Measurements from ENCODE around the gene MLLT6. TPM values are rescaled to one million over a fixed set of nuclear protein-coding genes. Genes with fewer than 3 reads are reported as not detected.
A peak's percentile ranks its signal among the peaks of the same experiment; 100 is the strongest.

The MLLT6 gene
- total RNA-seq, 6 experiments from 2014 or later, result 26.5 to 31.5 (median 30.2) TPM

GRCh38 chr17:38674014-38674748 is 30.9 kb upstream of the MLLT6 start:
- Mint-ChIP-seq H3K36me3 (ENCODE audit: low read depth) (no peaks in the 10 kb centered on the region), H3K9me3 (no peaks in the 10 kb centered on the region), H3K27me3 (ENCODE audit: insufficient read depth) (peaks cover 25% of the 10 kb centered on the region), H3K27ac (no peak overlapping the region), H3K4me3 (no peak overlapping the region), H3K4me1 (ENCODE audit: low read depth) (peaks cover 33% of the 10 kb centered on the region)
- DNase-seq, result no peak
- peak; percentile 32; the same call in 1 of the 2 replicates for TF ChIP-seq CTCF (IDR thresholded peaks at IDR 0.05)

DNA sequence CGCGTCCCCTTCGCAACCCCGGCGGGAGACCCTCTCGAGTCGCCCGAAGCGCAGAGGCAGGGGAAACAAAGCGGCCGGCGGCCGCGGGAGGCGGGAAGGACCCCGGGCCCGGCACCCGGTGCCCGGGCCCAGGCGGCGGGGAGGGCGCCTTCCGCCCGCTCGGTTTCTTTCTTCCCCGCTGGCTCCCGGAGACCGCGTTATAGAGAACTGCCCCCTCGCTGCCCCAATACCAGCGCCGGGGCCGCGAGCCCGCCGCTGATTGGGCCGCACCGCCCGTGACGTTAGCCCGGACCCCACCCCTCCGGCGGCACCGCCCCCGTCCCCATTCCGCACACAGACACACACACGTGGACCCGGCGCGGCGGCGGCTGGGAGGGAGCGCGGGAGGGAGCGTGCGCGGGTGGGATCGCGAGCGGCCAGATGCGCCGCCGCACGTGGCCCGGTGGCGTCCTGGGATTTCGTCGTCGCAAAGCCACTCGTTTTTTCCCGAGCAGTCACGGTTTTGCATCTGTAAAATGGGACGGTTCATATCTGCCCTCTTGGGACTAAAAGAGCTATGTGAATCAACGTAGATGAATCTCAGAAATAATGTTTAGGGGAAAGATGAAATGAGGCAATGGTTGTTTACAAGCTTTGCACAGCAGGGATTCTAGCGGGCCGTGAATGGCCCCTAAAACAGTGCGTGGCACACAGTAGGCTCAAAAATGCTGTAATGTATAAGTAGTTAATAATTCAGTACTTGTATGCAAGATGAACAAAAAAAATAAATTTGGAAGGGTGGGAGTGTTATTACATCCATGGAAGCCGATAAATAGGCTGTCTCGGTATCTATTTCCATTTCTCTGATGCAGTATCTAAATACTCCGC is 30.1 kb upstream of the MLLT6 start, which contains the start of gene EPOP:
EPOP (minus strand) TSS at position 209 of the 867 bp plus-strand sequence. CDS start 462 bp downstream, outside the sequence.
- no peaks in the 10 kb centered on the region for H3K36me3 Mint-ChIP-seq (ENCODE audit: low read depth)
- no peak for TF ChIP-seq CTCF (IDR thresholded peaks at IDR 0.05)
- H3K27me3 Mint-ChIP-seq (ENCODE audit: insufficient read depth), result peaks cover 18% of the 10 kb centered on the region
- H3K4me1 Mint-ChIP-seq (ENCODE audit: low read depth), result peaks cover 33% of the 10 kb centered on the region
- peak within 1 kb of the TSS; percentile 65 for H3K4me3 Mint-ChIP-seq
- peak; percentile 64 for DNase-seq
- H3K9me3 Mint-ChIP-seq, result no peaks in the 10 kb centered on the region
- peak within 1 kb of the TSS; percentile 51; the same call in 1 of the 2 replicates for H3K27ac Mint-ChIP-seq

DNA sequence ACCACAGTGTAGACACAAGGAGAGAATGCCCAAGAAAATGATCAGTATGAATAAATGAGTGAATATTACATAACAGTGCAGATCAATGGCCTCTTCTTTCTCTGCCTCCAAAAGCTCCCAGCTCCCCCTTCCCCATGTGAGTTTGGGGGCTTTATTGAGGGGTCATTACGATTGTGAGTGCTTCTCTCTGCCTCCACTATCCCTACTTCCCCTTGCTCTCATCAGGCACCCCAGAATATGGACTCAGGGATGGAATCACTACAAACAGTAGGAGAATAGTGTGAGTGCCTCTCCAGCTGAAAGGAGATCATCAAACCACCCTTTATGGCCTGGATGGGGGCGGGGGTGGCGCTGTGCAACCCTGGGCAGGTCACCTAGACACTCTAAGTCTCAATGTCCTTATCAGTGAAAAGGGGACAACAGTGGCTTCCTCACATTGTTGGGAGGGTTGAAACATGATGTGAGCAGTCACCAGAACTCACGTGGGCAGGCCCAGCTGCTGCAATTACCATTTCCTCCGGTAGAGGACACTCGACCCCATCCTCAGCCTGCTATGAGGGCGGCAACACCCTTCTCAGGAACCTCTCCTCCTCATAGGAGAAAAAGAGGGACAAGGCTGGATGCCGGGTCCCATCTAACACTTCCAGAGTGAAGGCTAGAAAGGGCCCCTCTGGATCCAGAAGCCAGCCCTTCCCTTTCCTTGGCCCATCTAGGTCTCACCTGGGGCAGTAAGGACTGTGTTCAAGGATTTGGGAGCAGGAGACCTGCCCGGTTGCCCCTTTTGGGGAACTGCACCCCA is 28.2 kb upstream of the MLLT6 start:
- H3K4me3 Mint-ChIP-seq, result no peak overlapping the region
- no peaks in the 10 kb centered on the region for H3K9me3 Mint-ChIP-seq
- peak; percentile 95 for TF ChIP-seq CTCF (IDR thresholded peaks at IDR 0.05)
- peaks cover 29% of the 10 kb centered on the region for H3K4me1 Mint-ChIP-seq (ENCODE audit: low read depth)
- peak overlapping the region; percentile 7; the same call in 1 of the 2 replicates for H3K27ac Mint-ChIP-seq
- no peaks in the 10 kb centered on the region for H3K36me3 Mint-ChIP-seq (ENCODE audit: low read depth)
- peaks cover 7% of the 10 kb centered on the region for H3K27me3 Mint-ChIP-seq (ENCODE audit: insufficient read depth)
- peak; percentile 77 for DNase-seq

DNA sequence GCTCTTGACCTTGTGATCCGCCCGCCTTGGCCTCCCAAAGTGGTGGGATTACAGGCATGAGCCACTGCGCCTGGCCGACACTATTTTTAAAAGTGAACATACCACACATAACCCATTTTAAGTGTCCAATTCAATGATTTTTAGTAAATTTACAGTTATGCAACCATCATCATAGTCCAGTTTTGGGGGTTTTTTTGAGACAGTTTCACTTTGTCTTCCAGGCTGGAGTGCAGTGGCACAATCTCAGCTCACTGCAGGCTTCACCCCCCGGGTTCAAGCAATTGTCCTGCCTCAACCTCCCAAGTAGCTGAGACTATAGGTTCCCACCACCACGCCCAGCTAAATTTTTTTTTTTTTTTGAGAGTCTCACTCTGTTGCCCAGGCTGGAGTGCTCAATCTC is 27.3 kb upstream of the MLLT6 start:
- H3K4me3 Mint-ChIP-seq, result no peak overlapping the region
- peaks cover 27% of the 10 kb centered on the region for H3K4me1 Mint-ChIP-seq (ENCODE audit: low read depth)
- no peaks in the 10 kb centered on the region for H3K36me3 Mint-ChIP-seq (ENCODE audit: low read depth)
- no peak for DNase-seq
- H3K27me3 Mint-ChIP-seq (ENCODE audit: insufficient read depth), result no peaks in the 10 kb centered on the region; the same call in 1 of the 2 replicates
- no peaks in the 10 kb centered on the region for H3K9me3 Mint-ChIP-seq
- TF ChIP-seq CTCF (IDR thresholded peaks at IDR 0.05), result no peak
- no peak overlapping the region for H3K27ac Mint-ChIP-seq

DNA sequence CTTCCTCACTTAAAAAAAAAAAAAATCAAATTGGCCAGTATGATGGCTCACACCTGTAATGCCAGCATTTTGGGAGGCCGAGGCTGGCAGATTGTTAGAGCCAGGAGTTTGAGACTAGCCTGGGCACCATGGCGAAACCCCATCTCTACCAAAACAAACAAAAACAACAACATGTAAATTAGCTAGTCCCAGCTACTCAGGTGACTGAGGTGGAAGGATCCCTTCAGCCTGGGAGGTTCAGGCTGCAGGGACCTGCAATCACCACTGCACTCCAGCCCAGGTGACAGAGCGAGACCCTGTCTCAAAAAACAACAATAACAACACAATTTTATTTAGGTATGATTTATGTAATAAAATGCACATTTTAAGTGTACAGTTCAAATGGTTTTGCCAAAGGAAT is 24.0 kb upstream of the MLLT6 start:
- Mint-ChIP-seq H3K36me3 (ENCODE audit: low read depth) (no peaks in the 10 kb centered on the region), H3K4me3 (no peak overlapping the region), H3K27ac (no peak overlapping the region), H3K4me1 (ENCODE audit: low read depth) (peaks cover 16% of the 10 kb centered on the region), H3K9me3 (no peaks in the 10 kb centered on the region), H3K27me3 (ENCODE audit: insufficient read depth) (peaks cover 6% of the 10 kb centered on the region)
- no peak for DNase-seq
- no peak for TF ChIP-seq CTCF (IDR thresholded peaks at IDR 0.05)

Measured in HFFc6 (cell line).